GM18508 (cell line): ENCODE results near the gene LIN28B.
"Not testable (repeated sequence)": the region's sequence is repeated elsewhere in the genome, so short reads cannot be mapped to it uniquely, and the experiment has no call there.

ENCODE experiments used
- ATAC-seq: cut with Tn5 transposase; IDR thresholded peaks from one replicate; pipeline ENCODE4 v1.9.1; 2021; ENCODE audit warnings: moderate number of reproducible peaks; ENCODE audit not compliant: insufficient read depth, unreplicated experiment

The LIN28B gene

DNA sequence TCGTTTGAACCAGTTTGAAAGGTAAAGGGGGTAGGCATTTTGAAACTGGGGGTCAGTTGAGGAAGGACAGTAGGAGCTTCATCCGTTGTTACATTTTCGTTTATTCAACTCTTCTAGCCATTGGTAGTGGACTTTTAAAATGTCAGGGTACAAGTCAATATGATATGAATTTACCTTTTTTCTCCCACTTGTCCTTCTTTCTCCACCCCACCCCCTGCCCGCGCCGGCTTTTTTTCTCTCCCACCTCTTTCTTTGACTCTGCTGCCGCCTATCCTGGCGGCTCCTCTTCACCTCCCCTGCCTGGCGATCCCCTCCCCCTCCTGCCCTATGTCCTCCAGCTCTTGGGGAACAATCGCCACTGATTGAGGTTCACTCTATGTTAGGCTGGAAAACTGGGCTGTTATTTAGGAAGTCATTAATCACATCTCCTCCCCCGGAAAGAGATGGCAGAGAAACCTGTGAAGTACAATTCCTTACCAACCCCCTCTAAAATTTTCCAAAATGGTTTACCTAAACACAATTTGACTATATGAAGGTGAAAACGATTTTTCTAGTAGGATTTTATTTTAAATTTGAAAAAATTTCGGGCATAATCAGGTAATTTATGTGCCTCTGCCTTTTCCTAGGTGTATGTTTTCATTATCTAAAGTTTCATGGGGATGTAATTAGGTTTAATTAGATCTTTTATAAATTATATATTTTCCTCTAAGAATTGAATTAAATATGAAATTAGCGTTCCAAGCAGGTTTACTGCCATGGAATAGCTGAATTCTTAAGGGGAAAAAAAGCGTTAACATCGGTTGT lies 778 bp upstream of the LIN28B start:
- ATAC-seq: no peak

DNA sequence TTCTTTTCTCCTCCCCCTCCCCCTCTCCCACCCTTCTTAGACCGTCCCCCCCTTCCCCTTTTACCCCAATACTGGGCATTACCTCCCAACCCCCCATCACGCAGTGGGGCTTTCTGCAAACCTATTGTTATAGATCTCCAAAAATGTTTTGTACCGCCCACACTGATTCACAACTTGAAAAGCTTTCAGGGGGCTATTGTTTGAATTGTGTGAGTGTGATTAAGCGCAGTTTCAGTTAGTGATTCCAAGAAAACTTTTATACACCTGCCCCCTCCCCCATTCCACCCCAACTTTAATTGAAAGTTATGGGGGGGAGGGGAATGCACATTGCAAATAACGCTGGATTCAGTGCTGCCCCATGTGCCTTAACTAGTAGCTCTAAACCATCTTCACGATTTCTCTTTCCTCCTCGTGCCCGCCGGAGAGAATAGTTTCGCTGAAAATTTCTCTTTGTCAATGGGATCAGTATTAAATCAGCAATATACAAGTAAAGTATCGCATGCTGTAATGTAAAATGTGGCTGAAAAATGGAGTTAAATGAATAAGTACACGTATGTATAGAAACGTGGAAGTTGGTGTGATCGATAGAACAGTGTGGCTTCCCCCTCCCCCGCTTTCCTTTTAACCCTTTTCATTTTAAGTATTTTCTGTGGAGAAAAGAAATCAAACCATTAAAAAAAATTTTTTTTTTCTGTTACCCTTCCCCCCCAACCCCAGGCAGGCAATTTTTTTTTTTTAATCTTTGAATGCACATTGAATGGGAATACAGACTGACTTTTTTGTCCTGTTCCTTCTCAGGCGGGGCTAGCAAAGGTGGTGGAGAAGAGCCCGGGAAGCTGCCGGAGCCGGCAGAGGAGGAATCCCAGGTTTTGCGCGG lies 632 bp downstream of the LIN28B start:
- no peak for ATAC-seq

GRCh38 chr6:104958178-104959025 lies 1.5 kb downstream of the LIN28B start:
- no peak for ATAC-seq

- no peak for ATAC-seq
These were observed 2.3 kb downstream of the LIN28B start for GRCh38 chr6:104959026-104959858.

- ATAC-seq: no peak
These were observed 12.2 kb downstream of the LIN28B start for GRCh38 chr6:104969108-104969507.

DNA sequence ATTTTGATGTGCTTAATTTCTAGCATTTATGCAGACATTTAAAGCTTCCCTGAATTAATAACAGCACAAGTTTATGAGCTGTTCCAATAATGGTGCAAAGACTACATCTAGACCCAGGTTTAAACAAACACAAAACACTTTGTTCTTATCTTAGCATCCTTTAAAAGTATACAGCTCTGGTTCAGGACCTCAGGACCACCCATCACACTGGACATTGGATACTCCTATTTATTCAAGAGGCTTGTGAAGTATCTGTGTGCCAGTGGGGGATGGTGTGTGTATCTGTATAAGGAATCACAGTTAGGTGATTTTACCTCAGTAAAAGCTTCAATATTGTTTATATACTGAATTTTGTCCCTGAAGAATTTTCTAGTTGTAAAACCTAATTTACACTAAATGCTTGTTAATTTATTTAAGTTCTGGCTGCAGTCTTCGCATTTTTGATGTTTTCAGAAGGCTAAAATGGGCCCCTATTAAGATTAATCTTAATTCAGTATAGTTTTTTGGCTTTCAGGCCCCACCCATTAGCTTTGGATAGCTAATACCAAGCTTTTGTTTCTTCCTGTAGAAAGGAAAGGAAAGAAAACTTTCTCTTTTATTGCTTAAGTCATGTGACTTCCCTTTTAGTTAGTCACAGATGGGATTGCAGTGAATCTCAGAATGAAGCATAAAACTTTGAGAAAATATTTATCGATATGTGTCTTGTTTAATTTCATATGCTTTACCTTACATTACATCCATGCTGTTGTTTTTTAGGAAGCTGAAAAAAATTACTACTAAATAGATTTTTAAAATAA lies 13.1 kb downstream of the LIN28B start:
- no peak for ATAC-seq

GRCh38 chr6:104973404-104973803 lies 16.5 kb downstream of the LIN28B start:
- no peak for ATAC-seq

DNA sequence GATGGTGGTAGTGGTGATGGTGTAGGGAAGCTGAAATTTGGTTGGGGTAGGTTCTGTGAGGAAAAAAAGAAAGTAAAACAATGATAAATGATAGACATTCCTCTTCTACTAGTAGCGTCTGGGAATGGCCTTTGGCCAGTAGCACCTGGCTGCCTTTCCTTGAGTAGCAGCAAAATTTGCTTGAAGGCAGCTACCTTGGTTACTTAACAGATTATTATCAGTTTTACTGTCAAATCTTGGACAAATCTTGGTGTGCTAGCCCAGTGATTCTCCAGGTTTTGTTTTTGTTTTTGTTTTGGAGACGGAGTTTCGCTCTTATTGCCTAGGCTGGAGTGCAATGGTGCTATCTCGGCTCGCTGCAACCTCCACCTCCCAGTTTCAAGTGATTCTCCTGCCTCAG lies 26.4 kb downstream of the LIN28B start:
- no peak for ATAC-seq

DNA sequence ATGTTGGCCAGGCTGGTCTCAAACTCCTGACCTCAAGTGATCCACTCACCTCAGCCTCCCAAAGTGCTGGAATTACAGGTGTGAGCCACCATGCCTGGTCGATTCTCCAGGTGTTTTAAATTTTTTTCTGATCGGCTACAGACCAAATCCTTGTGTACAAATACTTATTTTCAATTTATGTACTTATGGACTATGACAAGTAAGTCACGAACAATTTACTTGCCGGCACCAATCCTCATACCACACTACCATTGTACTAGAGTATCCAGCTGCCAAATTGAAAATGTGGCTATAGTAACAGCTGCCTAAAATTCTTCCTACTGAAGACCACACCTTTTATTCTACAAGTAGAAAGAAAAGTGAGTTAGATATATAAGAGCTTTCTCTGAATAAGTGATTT lies 26.9 kb downstream of the LIN28B start:
- no peak for ATAC-seq

DNA sequence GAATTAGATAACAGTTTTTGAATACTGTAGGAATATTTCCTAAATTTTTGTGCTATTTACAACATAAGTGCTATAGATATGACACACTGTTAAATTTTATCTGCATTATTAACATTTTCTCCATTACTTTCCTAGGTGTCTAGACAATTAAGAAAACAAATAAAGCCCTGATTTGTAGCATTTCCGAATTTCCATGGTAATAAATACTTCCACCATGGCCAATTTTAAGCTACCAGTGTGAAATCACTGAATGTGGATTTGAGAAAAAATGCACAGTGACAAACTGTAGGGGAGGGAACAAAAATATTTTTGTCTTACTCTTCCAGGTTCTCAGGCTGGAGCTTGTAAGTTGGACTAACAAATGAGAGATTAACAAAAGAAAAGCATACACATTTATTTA lies 27.9 kb downstream of the LIN28B start:
- ATAC-seq: no peak

- ATAC-seq: not testable (repeated sequence)
These were observed 29.0 kb downstream of the LIN28B start for GRCh38 chr6:104985875-104986274.

- no peak for ATAC-seq
These were observed 29.7 kb downstream of the LIN28B start for GRCh38 chr6:104986625-104987024.

DNA sequence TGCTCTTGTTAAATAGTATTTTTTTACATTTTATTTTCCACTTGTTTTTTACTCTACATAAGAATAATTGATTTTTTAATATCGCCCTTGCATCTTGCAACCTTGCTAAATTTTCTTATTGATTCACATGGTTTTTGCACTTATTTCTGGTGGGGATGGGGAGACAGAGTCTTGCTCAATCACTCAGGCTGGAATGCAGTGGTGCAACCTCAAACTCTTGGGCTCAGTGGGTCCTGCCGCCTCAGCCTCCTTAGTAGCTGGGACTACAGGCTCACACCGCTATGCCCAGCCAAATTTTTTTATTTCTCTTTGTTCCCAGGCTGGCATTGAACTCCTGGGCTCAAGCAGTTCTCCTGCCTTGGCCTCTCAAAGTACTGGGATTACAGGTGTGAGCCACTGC lies 30.3 kb downstream of the LIN28B start:
- no peak for ATAC-seq

GRCh38 chr6:104990085-104990484 lies 33.2 kb downstream of the LIN28B start:
- no peak for ATAC-seq

- ATAC-seq: not testable (repeated sequence)
These were observed 34.2 kb downstream of the LIN28B start for GRCh38 chr6:104991062-104991461.

- not testable (repeated sequence) for ATAC-seq
These were observed 36.7 kb downstream of the LIN28B start for GRCh38 chr6:104993576-104993975.

DNA sequence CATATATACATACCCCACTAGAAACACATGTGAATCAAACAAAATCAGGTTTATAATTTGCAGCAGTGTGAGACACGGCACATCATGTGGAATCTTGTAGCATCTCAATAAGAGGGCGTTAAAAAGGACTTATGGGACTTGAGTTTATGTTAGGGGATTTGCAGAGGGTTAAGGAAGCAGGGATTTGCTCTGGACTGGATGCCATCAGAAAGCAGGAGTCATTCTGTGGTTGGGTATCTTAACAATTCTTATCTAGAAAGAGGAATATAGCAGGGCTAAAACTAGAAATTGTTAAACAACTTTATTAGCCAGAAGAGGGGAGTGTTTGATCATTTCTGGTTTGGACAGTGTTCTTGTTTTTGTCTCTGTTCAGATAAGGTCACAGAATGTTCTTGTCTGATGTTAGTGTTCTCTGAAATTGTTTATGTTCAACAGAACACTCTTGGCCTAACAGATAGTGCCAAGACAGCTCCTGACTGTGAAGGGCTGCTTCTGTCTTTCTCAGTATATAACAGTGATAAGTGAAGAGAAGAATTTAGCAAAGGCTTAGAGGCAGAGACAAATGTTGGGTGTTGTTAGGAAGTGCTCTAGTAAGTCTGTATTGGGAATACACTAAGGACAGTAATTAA lies 39.2 kb downstream of the LIN28B start:
- ATAC-seq: no peak

GRCh38 chr6:105001063-105001462 lies 44.2 kb downstream of the LIN28B start:
- ATAC-seq: no peak
